ENCODE measurements around the gene RBM15B. TPM values are rescaled to one million over a fixed set of nuclear protein-coding genes. Genes with fewer than 3 reads are reported as not detected.

The RBM15B gene
- total and polyA plus RNA-seq, 4 donors: 8.4 to 31.8 (median 17.7) TPM

GRCh38 chr3:51371943-51372557, 19.0 kb upstream of the RBM15B start:
- no peak overlapping the region for H3K9ac ChIP-seq (ENCODE audit: insufficient read depth in 1 of 2, low read length in 2 of 2)
- peaks cover 0 to 2% (median 0%) of the 10 kb centered on the region in 3 donors for H3K27me3 ChIP-seq (ENCODE audit: control insufficient read depth in 3 of 3, insufficient read depth in 3 of 3, low read length in 2 of 3)
- H3K27ac ChIP-seq (ENCODE audit: low read depth in 1 of 2, low read length in 1 of 2): no peak overlapping the region
- H3K4me1 ChIP-seq (ENCODE audit: control insufficient read depth in 5 of 5, insufficient read depth in 5 of 5, low read length in 5 of 5): no peaks in the 10 kb centered on the region
- peaks cover 0 to 4% (median 0%) of the 10 kb centered on the region in 4 donors for H3K9me3 ChIP-seq (ENCODE audit: control insufficient read depth in 4 of 4, insufficient read depth in 3 of 4, low read length in 3 of 4)
- WGBS, 2 donors: 25 to 37% methylated on average over 4 of the region's 4 CpGs
- no peak overlapping the region for H3K4me3 ChIP-seq
- H3K36me3 ChIP-seq (ENCODE audit: control insufficient read depth in 4 of 4, insufficient read depth in 4 of 4, low read length in 4 of 4): no peaks in the 10 kb centered on the region
- peak; percentile 49 to 80 (median 71) for DNase-seq
- no peak for ATAC-seq (ENCODE audit: insufficient read depth, low FRiP score)
- TF ChIP-seq CTCF (IDR thresholded peaks at IDR 0.05; ENCODE audit: control extremely low read depth, extremely low read depth): peak; percentile 52

GRCh38 chr3:51373658-51374421, 17.2 kb upstream of the RBM15B start:
- H3K36me3 ChIP-seq (ENCODE audit: control insufficient read depth in 4 of 4, insufficient read depth in 4 of 4, low read length in 4 of 4): no peaks in the 10 kb centered on the region
- no peaks in the 10 kb centered on the region for H3K9me3 ChIP-seq (ENCODE audit: control insufficient read depth in 4 of 4, insufficient read depth in 3 of 4, low read length in 3 of 4)
- ATAC-seq (ENCODE audit: insufficient read depth, low FRiP score) (no peak), DNase-seq (no peak)
- no peak overlapping the region for H3K9ac ChIP-seq (ENCODE audit: insufficient read depth in 1 of 2, low read length in 2 of 2)
- no peak overlapping the region for H3K27ac ChIP-seq (ENCODE audit: low read depth in 1 of 2, low read length in 1 of 2)
- H3K27me3 ChIP-seq (ENCODE audit: control insufficient read depth in 3 of 3, insufficient read depth in 3 of 3, low read length in 2 of 3): peaks cover 0 to 2% (median 0%) of the 10 kb centered on the region in 3 donors
- no peak overlapping the region for H3K4me3 ChIP-seq
- WGBS, 2 donors: 79 to 90% methylated on average over 5 of the region's 5 CpGs
- H3K4me1 ChIP-seq (ENCODE audit: control insufficient read depth in 5 of 5, insufficient read depth in 5 of 5, low read length in 5 of 5): no peaks in the 10 kb centered on the region
- TF ChIP-seq CTCF (IDR thresholded peaks at IDR 0.05; ENCODE audit: control extremely low read depth, extremely low read depth): no peak

- Histone ChIP-seq H3K4me1 (ENCODE audit: control insufficient read depth in 5 of 5, insufficient read depth in 5 of 5, low read length in 5 of 5) (no peaks in the 10 kb centered on the region), H3K27ac (ENCODE audit: low read depth in 1 of 2, low read length in 1 of 2) (no peak overlapping the region), H3K9me3 (ENCODE audit: control insufficient read depth in 4 of 4, insufficient read depth in 3 of 4, low read length in 3 of 4) (no peaks in the 10 kb centered on the region), H3K4me3 (no peak overlapping the region), H3K36me3 (ENCODE audit: control insufficient read depth in 4 of 4, insufficient read depth in 4 of 4, low read length in 4 of 4) (no peaks in the 10 kb centered on the region), H3K9ac (ENCODE audit: insufficient read depth in 1 of 2, low read length in 2 of 2) (no peak overlapping the region), H3K27me3 (ENCODE audit: control insufficient read depth in 3 of 3, insufficient read depth in 3 of 3, low read length in 2 of 3) (peaks cover 0 to 2% (median 0%) of the 10 kb centered on the region in 3 donors)
- TF ChIP-seq CTCF (IDR thresholded peaks at IDR 0.05; ENCODE audit: control extremely low read depth, extremely low read depth): no peak
- 95 to 96% methylated on average over 11 of the region's 11 CpGs for WGBS, 2 donors
- DNase-seq: no peak
- no peak for ATAC-seq (ENCODE audit: insufficient read depth, low FRiP score)
Observed at GRCh38 chr3:51374456-51374855, 16.6 kb upstream of the RBM15B start.
